Stomach (tissue), 9 donors: ENCODE data around the gene RREB1. TPM values are rescaled to one million over a fixed set of nuclear protein-coding genes. Genes with fewer than 3 reads are reported as not detected.

ENCODE experiments used
- DNase-seq, 2 donors: peaks; one replicate each; pipeline versions ENCODE4 v3.0.0 to v3.0.0-alpha.2; 2013 to 2019
- H3K27ac ChIP-seq, 5 donors: fragments of 200-600 bp in 4 of 5; sonication (generic) in 4 of 5; one replicate each; pipeline ENCODE4 v1.5.1; 2013 to 2019; ENCODE audit warnings: mild to moderate bottlenecking in 1 of 5, moderate library complexity in 1 of 5
- H3K27me3 ChIP-seq, 3 donors: fragments of 200-600 bp; sonication (generic); one replicate each; pipeline ENCODE4 v1.5.1; 2017 to 2019; ENCODE audit warnings: mixed run types in 1 of 3
- H3K36me3 ChIP-seq, 4 donors: fragments of 200-600 bp; sonication (generic); 1 replicate in 3 of 4; 2 replicates in 1 of 4; pipeline ENCODE4 v1.5.1; 2016 to 2019
- H3K4me1 ChIP-seq, 4 donors: fragments of 200-600 bp; sonication (generic); one replicate each; pipeline ENCODE4 v1.5.1; 2016 to 2019
- H3K4me3 ChIP-seq, 4 donors: fragments of 200-600 bp; sonication (generic) in 3 of 4; one replicate each; pipeline ENCODE4 v1.5.1; 2016 to 2019; ENCODE audit warnings: mild to moderate bottlenecking in 1 of 4
- H3K9me3 ChIP-seq, 4 donors: fragments of 200-600 bp; sonication (generic); one replicate each; pipeline ENCODE4 v1.5.1; 2016 to 2019
- EP300 ChIP-seq: sonication (generic); formaldehyde crosslinking; IDR thresholded peaks from one replicate; pipeline ENCODE4 v1.6.1; 2017; ENCODE audit warnings: antibody characterized with exemption
- POLR2A ChIP-seq, 4 donors: fragments of 450-650 bp; IDR thresholded peaks; one replicate each; pipeline ENCODE4 v1.6.1; 2016; ENCODE audit warnings: antibody characterized with exemption in 4 of 4, control low read depth in 2 of 4, mild to moderate bottlenecking in 1 of 4, moderate library complexity in 1 of 4
- POLR2AphosphoS5 ChIP-seq, 3 donors: sonication (generic); formaldehyde crosslinking; IDR thresholded peaks; one replicate each; pipeline ENCODE4 v1.6.1; 2016; ENCODE audit warnings: antibody characterized with exemption in 3 of 3
- WGBS, 5 donors: extraction: QIAGEN DNeasy Blood & Tissue Kit in 3 of 5; methylation state at CpG; one replicate each; pipeline versions ENCODE4 v1.1.5 to v1.1.7; 2013 to 2018; 5-methylcytosine and 5-hydroxymethylcytosine counted together
- intact Hi-C: fragments of 100-400 bp; cut with DNase I; formaldehyde crosslinking; loops from one replicate; pipeline ENCODE4 v1.15.1; 2023; ENCODE audit warnings: low total_unique reads
- polyA plus RNA-seq, 3 donors: library from polyadenylated mRNA; stranded (reverse); fragments of 200-250 nt; gene quantifications; one replicate each; pipeline ENCODE4 v1.2.3, GENCODE V29; 2013
- total RNA-seq, 5 donors: library from RNA; depleted of rRNA; stranded (reverse); fragments of >200 nt; gene quantifications; one replicate each; pipeline versions ENCODE4 v1.1.0 to v1.2.3, GENCODE V29; 2014 to 2016
- TF ChIP-seq, protein P1 (sequence below), 7 experiments: fragments of 450-650 bp in 4 of 7; fragments of 200-600 bp in 3 of 7; sonication (generic) in 3 of 7; IDR thresholded peaks; one replicate each; pipeline ENCODE4 v1.5.1; 2016 to 2019; ENCODE audit warnings: antibody characterized with exemption in 7 of 7, control low read depth in 2 of 7, mild to moderate bottlenecking in 1 of 7
- donor health status: healthy with polysubstance abuse.
- donor health status: Bipolar disorder and iron deficiency.
- donor health status: healthy.

Gene RREB1
- total and polyA plus RNA-seq, 8 donors = 4.0 to 125 (median 45.3) TPM

DNA sequence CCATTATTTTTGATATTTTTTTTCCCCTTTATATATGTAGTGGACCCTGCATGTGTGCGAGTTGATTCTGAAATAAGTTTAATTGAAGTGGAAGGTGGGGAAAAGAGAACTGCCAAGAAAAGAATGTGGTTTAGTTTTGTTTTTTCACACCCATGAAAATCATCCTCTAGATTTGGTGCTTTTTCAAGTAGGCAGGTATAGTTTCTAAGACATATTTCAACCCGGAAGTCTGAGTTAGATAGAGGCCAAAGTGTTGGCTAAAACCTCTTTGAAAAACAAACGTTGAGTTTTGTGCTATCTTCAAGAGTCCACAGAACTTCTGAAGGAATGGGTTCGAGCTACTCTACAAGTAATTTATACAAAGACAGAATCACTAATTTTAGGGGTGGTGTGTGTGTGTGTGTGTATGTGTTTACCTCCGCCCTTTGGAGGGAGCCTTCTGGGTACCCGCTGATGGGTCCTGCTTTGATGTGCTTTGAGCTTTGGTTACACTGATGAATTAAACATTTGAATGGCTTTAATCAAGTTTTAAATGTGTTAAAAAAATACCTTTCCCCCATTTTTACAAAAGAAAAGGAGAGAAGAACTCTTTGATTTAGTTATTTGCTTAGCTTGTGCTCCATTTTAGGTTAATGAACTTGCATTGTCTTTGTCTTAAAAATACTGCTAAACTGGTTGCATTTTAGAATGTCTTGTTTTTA, 2.5 kb downstream of the RREB1 start:
- H3K4me3 ChIP-seq = peak overlapping the region; percentile 79 to 99 (median 90)
- no peaks in the 10 kb centered on the region for H3K36me3 ChIP-seq
- H3K9me3 ChIP-seq = no peaks in the 10 kb centered on the region
- WGBS, 5 donors = 37 to 57% (median 45%) methylated on average over 6 of the region's 6 CpGs
- no peak for DNase-seq
- peak overlapping the region in 4 of 5 donors; percentile 96 to 98 (median 97) for H3K27ac ChIP-seq
- no peaks in the 10 kb centered on the region for H3K27me3 ChIP-seq
- intact Hi-C loops = no loop called here
- TF ChIP-seq, protein P1, sequence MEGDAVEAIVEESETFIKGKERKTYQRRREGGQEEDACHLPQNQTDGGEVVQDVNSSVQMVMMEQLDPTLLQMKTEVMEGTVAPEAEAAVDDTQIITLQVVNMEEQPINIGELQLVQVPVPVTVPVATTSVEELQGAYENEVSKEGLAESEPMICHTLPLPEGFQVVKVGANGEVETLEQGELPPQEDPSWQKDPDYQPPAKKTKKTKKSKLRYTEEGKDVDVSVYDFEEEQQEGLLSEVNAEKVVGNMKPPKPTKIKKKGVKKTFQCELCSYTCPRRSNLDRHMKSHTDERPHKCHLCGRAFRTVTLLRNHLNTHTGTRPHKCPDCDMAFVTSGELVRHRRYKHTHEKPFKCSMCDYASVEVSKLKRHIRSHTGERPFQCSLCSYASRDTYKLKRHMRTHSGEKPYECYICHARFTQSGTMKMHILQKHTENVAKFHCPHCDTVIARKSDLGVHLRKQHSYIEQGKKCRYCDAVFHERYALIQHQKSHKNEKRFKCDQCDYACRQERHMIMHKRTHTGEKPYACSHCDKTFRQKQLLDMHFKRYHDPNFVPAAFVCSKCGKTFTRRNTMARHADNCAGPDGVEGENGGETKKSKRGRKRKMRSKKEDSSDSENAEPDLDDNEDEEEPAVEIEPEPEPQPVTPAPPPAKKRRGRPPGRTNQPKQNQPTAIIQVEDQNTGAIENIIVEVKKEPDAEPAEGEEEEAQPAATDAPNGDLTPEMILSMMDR (IDR thresholded peaks at IDR 0.05) = no peak
- no peak for TF ChIP-seq POLR2AphosphoS5 (IDR thresholded peaks at IDR 0.05)
- no peak for TF ChIP-seq POLR2A (IDR thresholded peaks at IDR 0.05)
- no peak for TF ChIP-seq EP300
- peaks cover 30 to 75% (median 62%) of the 10 kb centered on the region in 4 donors for H3K4me1 ChIP-seq

DNA sequence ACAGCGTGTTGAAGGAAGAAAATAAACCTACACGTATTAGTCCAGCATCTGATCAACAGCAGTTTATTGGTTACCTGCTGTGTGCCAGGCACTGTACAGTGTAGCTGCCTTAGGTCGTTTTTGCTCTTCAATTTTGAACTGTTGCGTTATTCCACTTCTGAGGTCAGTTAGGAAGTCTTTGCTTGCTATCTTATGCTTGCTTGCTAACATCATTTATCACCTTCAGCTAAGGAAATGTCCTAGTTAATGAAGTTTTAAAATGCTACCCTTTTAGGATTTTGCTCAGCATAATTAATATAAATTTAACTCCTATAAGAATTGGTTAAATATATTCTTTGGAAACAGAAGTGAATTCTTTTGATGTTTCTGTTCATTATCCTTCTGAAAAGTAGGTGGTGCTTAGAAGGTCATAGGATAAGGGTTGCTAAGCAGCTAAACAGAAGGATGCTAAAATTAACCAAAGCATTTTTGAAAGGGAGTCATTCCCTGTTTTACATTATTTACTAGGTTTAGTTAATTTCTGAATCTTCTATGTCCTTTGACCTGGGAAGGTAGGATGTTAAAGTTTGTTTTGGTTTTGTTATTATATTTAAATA, 3.4 kb downstream of the RREB1 start:
- intact Hi-C loops = no loop called here
- Histone ChIP-seq H3K4me1 (peaks cover 39 to 83% (median 70%) of the 10 kb centered on the region in 4 donors), H3K27me3 (no peaks in the 10 kb centered on the region), H3K27ac (peak overlapping the region in 2 of 5 donors; percentile 30 to 98), H3K9me3 (no peaks in the 10 kb centered on the region), H3K36me3 (no peaks in the 10 kb centered on the region), H3K4me3 (no peak overlapping the region)
- no peak for DNase-seq
- WGBS, 5 donors = 54 to 61% (median 59%) methylated on average over 4 of the region's 4 CpGs
- TF ChIP-seq, protein P1 (IDR thresholded peaks at IDR 0.05) = no peak

DNA sequence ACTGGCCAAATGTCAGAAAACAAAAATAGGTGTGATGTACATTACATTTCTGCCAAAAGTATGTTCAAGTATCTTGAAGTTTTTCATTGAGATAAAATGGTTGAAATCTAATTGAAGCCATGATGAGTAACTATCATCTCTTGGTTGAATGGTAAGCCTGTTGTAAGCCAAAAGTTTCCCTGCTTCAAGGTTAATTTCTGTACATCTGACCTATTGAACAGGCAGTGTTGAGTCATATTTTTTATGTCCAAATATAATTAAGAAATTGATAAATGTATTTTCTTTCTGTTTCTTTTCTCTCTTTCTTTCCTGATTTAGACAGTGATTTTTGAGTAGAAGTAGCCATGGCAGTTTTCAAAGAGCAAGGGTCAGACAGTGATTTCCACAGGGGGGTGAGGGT, 4.4 kb downstream of the RREB1 start:
- intact Hi-C loops = no loop called here
- Histone ChIP-seq H3K36me3 (no peaks in the 10 kb centered on the region), H3K9me3 (no peaks in the 10 kb centered on the region), H3K4me3 (peak overlapping the region in 1 of 4 donors; percentile 25), H3K4me1 (peaks cover 39 to 83% (median 71%) of the 10 kb centered on the region in 4 donors), H3K27ac (peak overlapping the region in 4 of 5 donors; percentile 63 to 84 (median 66)), H3K27me3 (no peaks in the 10 kb centered on the region)
- no peak for DNase-seq
- TF ChIP-seq, protein P1 (IDR thresholded peaks at IDR 0.05) = no peak
- TF ChIP-seq POLR2A (IDR thresholded peaks at IDR 0.05) (no peak), EP300 (no peak), POLR2AphosphoS5 (IDR thresholded peaks at IDR 0.05) (no peak)

DNA sequence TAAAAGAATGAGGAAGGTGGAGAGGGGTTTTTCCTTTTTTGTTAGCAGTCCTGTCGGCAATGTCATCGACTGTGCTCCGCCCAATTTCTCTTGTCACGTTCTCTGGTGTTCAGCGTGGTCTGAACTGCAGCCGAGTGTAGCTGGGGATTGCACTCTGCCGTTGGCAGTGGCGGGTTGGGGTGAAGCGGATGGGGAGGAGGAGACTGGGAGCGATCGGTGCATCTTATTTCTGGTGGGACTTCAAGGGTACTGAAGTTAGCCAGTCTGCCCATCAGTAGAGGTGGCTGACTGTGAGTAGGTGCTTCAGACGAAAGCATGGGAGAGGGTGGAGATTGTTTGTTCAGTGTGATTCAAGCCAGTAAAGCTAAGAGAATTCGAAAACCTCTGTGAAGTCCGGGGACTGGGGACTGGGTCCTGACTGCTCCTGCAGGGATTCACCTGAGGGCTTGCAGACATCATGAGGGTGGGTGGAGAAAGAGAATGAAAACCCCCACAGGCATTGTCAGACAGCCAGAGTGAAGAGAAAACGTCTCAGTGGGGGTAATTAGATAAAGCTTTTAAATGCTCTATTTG, 5.1 kb downstream of the RREB1 start:
- Histone ChIP-seq H3K27ac (peak overlapping the region; percentile 63 to 84 (median 66)), H3K4me3 (peak overlapping the region in 3 of 4 donors; percentile 19 to 25 (median 21)), H3K27me3 (no peaks in the 10 kb centered on the region), H3K9me3 (no peaks in the 10 kb centered on the region), H3K36me3 (no peaks in the 10 kb centered on the region), H3K4me1 (peaks cover 39 to 82% (median 70%) of the 10 kb centered on the region in 4 donors)
- DNase-seq = peak; percentile 39 to 64
- WGBS, 5 donors = 18 to 29% (median 23%) methylated on average over 15 of the region's 15 CpGs
- intact Hi-C loops = no loop called here
- TF ChIP-seq POLR2A (IDR thresholded peaks at IDR 0.05) (no peak), EP300 (no peak), POLR2AphosphoS5 (IDR thresholded peaks at IDR 0.05) (peak in 2 of 3 donors; percentile 12 to 40)
- TF ChIP-seq, protein P1 (IDR thresholded peaks at IDR 0.05) = no peak
